Dermis blood vessel endothelial cell (primary cell): ENCODE results near the gene EXOC1. TPM values are rescaled to one million over a fixed set of nuclear protein-coding genes. Genes with fewer than 3 reads are reported as not detected.

ENCODE experiments used
- DNase-seq: peaks from one replicate; pipeline ENCODE4 v3.0.0; 2010
- total RNA-seq: library from RNA; depleted of rRNA; stranded (reverse); fragments of >200 nt; gene quantifications from 2 replicates; pipeline ENCODE4 v1.2.3, GENCODE V29; 2014

EXOC1 gene
- total RNA-seq, 1 donor from 2014 or later: 52.8 TPM

- no peak for DNase-seq
These were observed 97.9 kb downstream of the EXOC1 start for GRCh38 chr4:55951191-55951922.

Other genes with a start within 250 kb of the EXOC1 start
- gene NMU, start 217.3 kb upstream of the EXOC1 start, total RNA-seq: 0.23 TPM in 1 of 2 replicates, not detected in the other
- not detected in 2 replicates for gene EXOC1L, start 33.9 kb upstream of the EXOC1 start, total RNA-seq
- 9.8 and 11.9 TPM in 2 replicates for gene CEP135, start 95.3 kb downstream of the EXOC1 start, total RNA-seq